Neural cell (in vitro differentiated cells): ENCODE measurements around the gene AKR1E2. TPM values are rescaled to one million over a fixed set of nuclear protein-coding genes. Genes with fewer than 3 reads are reported as not detected.

Experiments
- H2AFZ ChIP-seq: fragments of 200-600, 300-800 bp; sonication (generic), shearing (Covaris generic); 2 replicates; pipeline ENCODE4 v1.6.0; 2014; ENCODE audit warnings: low read depth, mild to moderate bottlenecking, antibody characterized with exemption, low read length, moderate library complexity
- H3F3A ChIP-seq: fragments of 200-600 bp; shearing (Covaris generic); 2 replicates; pipeline ENCODE4 v1.6.1; 2016; ENCODE audit warnings: mild to moderate bottlenecking, moderate library complexity, mixed read lengths, antibody characterized with exemption, low read length; ENCODE audit not compliant: insufficient read depth, poor library complexity, severe bottlenecking
- H3K27ac ChIP-seq: fragments of 200-600, 300-800 bp; sonication (generic), shearing (Covaris generic); 2 replicates; pipeline ENCODE4 v1.5.1; 2014; ENCODE audit warnings: mild to moderate bottlenecking, low read length, moderate library complexity
- H3K27me3 ChIP-seq: fragments of 300-800, 200-600 bp; sonication (generic), shearing (Covaris generic); 2 replicates; pipeline ENCODE4 v1.6.0; 2014; ENCODE audit warnings: mild to moderate bottlenecking, low read depth, low read length, moderate library complexity; ENCODE audit not compliant: insufficient read depth
- H3K36me3 ChIP-seq: fragments of 300-800, 200-600 bp; sonication (generic), shearing (Covaris generic); 2 replicates; pipeline ENCODE4 v1.5.1; 2014; ENCODE audit warnings: mild to moderate bottlenecking, antibody characterized with exemption, low read length, moderate library complexity; ENCODE audit not compliant: insufficient read depth
- H3K4me2 ChIP-seq: fragments of 300-800, 200-600 bp; sonication (generic), shearing (Covaris generic); 2 replicates; pipeline ENCODE4 v1.6.0; 2014; ENCODE audit warnings: mild to moderate bottlenecking, low read length
- H3K4me3 ChIP-seq: fragments of 300-800, 200-600 bp; sonication (generic), shearing (Covaris generic); 2 replicates; pipeline ENCODE4 v1.5.1; 2014; ENCODE audit warnings: mild to moderate bottlenecking, low read length, moderate library complexity
- H3K79me2 ChIP-seq: fragments of 200-600 bp; shearing (Covaris generic); replicated peaks from 2 replicates; pipeline ENCODE4 v1.6.0; 2014; ENCODE audit warnings: mild to moderate bottlenecking, low read length, moderate library complexity; ENCODE audit not compliant: insufficient read depth
- H3K9ac ChIP-seq: fragments of 300-800, 200-600 bp; sonication (generic), shearing (Covaris generic); 2 replicates; pipeline ENCODE4 v1.6.1; 2016; ENCODE audit warnings: mild to moderate bottlenecking, low read length, mixed read lengths
- H3K9me2 ChIP-seq: fragments of 200-600 bp; shearing (Covaris generic); 2 replicates; pipeline ENCODE4 v1.6.1; 2016; ENCODE audit warnings: mild to moderate bottlenecking, low read length, mixed read lengths; ENCODE audit not compliant: insufficient read depth
- H3K9me3 ChIP-seq: fragments of 200-600, 300-800 bp; sonication (generic), shearing (Covaris generic); 2 replicates; pipeline ENCODE4 v1.6.1; 2016; ENCODE audit warnings: mild to moderate bottlenecking, mixed run types, low read length, moderate library complexity, mixed read lengths
- H4K20me1 ChIP-seq: fragments of 200-600 bp; shearing (Covaris generic); 2 replicates; pipeline ENCODE4 v1.6.1; 2016; ENCODE audit warnings: mild to moderate bottlenecking, mixed run types; ENCODE audit not compliant: insufficient read depth
- CTCF ChIP-seq: fragments of 450-650 bp; IDR thresholded peaks from 2 replicates; pipeline ENCODE4 v1.5.1; 2014; ENCODE audit warnings: antibody characterized with exemption, mild to moderate bottlenecking, moderate library complexity; ENCODE audit not compliant: poor library complexity, severe bottlenecking
- EP300 ChIP-seq: fragments of 450-650 bp; conservative IDR thresholded peaks from 2 replicates; pipeline ENCODE4 v1.6.1; 2014; ENCODE audit warnings: antibody characterized with exemption, mild to moderate bottlenecking, moderate library complexity; ENCODE audit not compliant: poor library complexity, severe bottlenecking
- EZH2 ChIP-seq: fragments of 200-600, 300-800 bp; shearing (Covaris generic), sonication (generic); IDR thresholded peaks from 2 replicates; pipeline ENCODE4 v1.6.1; 2014; ENCODE audit warnings: antibody characterized with exemption, low read length, borderline replicate concordance, mild to moderate bottlenecking; ENCODE audit not compliant: insufficient read depth, poor library complexity, severe bottlenecking
- MXI1 ChIP-seq: fragments of 450-650 bp; conservative IDR thresholded peaks from 2 replicates; pipeline ENCODE4 v1.6.1; 2014; ENCODE audit warnings: antibody characterized with exemption, mild to moderate bottlenecking; ENCODE audit not compliant: poor library complexity, severe bottlenecking
- POLR2AphosphoS5 ChIP-seq: IDR thresholded peaks from 2 replicates; pipeline ENCODE4 v1.6.1; 2012
- RAD21 ChIP-seq: fragments of 450-650 bp; conservative IDR thresholded peaks from 2 replicates; pipeline ENCODE4 v1.6.1; 2014; ENCODE audit warnings: antibody characterized with exemption, mild to moderate bottlenecking, moderate library complexity
- REST ChIP-seq: IDR thresholded peaks from 2 replicates; pipeline ENCODE4 v1.6.1; 2012; ENCODE audit warnings: borderline replicate concordance
- SMC3 ChIP-seq: fragments of 450-650 bp; conservative IDR thresholded peaks from 2 replicates; pipeline ENCODE4 v1.6.1; 2014; ENCODE audit warnings: antibody characterized with exemption, mild to moderate bottlenecking, moderate library complexity; ENCODE audit not compliant: poor library complexity
- TAF1 ChIP-seq: IDR thresholded peaks from 2 replicates; pipeline ENCODE4 v1.6.1; 2012; ENCODE audit warnings: low read depth
- polyA plus RNA-seq: library from polyadenylated mRNA; depleted of rRNA; stranded (reverse); fragments of >200 nt; gene quantifications from 2 replicates; pipeline ENCODE4 v1.2.3, GENCODE V29; 2014

AKR1E2 gene
- polyA plus RNA-seq, 1 donor from 2014 or later, result not detected

GRCh38 chr10:4839353-4839752 lies 13.3 kb downstream of the AKR1E2 start:
- no peaks in the 10 kb centered on the region for H3F3A ChIP-seq
- H3K27ac ChIP-seq, result no peak overlapping the region
- no peak overlapping the region for H3K4me3 ChIP-seq
- no peaks in the 10 kb centered on the region for H3K27me3 ChIP-seq
- no peaks in the 10 kb centered on the region for H3K9me2 ChIP-seq
- no peaks in the 10 kb centered on the region for H3K9me3 ChIP-seq
- H3K79me2 ChIP-seq, result no peaks in the 10 kb centered on the region
- H3K36me3 ChIP-seq, result no peaks in the 10 kb centered on the region
- no peak overlapping the region for H2AFZ ChIP-seq
- H4K20me1 ChIP-seq, result no peaks in the 10 kb centered on the region
- no peak overlapping the region for H3K9ac ChIP-seq
- no peak overlapping the region for H3K4me2 ChIP-seq
- TF ChIP-seq RAD21, result no peak
- TF ChIP-seq MXI1, result no peak
- no peak for TF ChIP-seq TAF1
- no peak for TF ChIP-seq REST
- TF ChIP-seq CTCF, result no peak
- TF ChIP-seq POLR2AphosphoS5, result no peak
- no peak for TF ChIP-seq EZH2
- no peak for TF ChIP-seq EP300
- no peak for TF ChIP-seq SMC3

GRCh38 chr10:4840151-4840550 lies 14.1 kb downstream of the AKR1E2 start:
- Histone ChIP-seq H3K4me2 (no peak overlapping the region), H3K9ac (no peak overlapping the region), H3K9me2 (no peaks in the 10 kb centered on the region), H2AFZ (no peak overlapping the region), H3K27ac (no peak overlapping the region), H3K27me3 (no peaks in the 10 kb centered on the region), H3K4me3 (no peak overlapping the region), H3K79me2 (no peaks in the 10 kb centered on the region), H3K36me3 (no peaks in the 10 kb centered on the region), H3K9me3 (no peaks in the 10 kb centered on the region), H4K20me1 (no peaks in the 10 kb centered on the region), H3F3A (no peaks in the 10 kb centered on the region)
- TF ChIP-seq REST (no peak), EZH2 (no peak)
